ENCODE results near the gene IVD.

The IVD gene

GRCh38 chr15:40405501-40406381 lies at the start of gene IVD:
Gene IVD (plus strand): TSS chr15:40405795. CDS start chr15:40405828, 33 bp downstream.
- H3K36me3 Mint-ChIP-seq (ENCODE audit: insufficient read depth), result peaks cover 21% of the 10 kb centered on the region
- DNase-seq (ENCODE audit: low spot score in 2 of 2), result peak; percentile 77 to 84
- H3K4me3 Mint-ChIP-seq, result peak within 1 kb of the TSS; percentile 92
- peak; percentile 99 for ATAC-seq (replicated peaks; ENCODE audit: extremely low read depth, poor library complexity, severe bottlenecking)
- H3K4me1 Mint-ChIP-seq, result peaks cover 41% of the 10 kb centered on the region
- H3K9me3 Mint-ChIP-seq, result no peaks in the 10 kb centered on the region
- H3K27me3 Mint-ChIP-seq, result no peaks in the 10 kb centered on the region
- peak within 1 kb of the TSS; percentile 87 for H3K27ac Mint-ChIP-seq (ENCODE audit: low read depth)

- Mint-ChIP-seq H3K4me3 (no peak overlapping the region), H3K27me3 (no peaks in the 10 kb centered on the region), H3K4me1 (peaks cover 10% of the 10 kb centered on the region), H3K9me3 (no peaks in the 10 kb centered on the region), H3K27ac (ENCODE audit: low read depth) (no peak overlapping the region), H3K36me3 (ENCODE audit: insufficient read depth) (peaks cover 5% of the 10 kb centered on the region)
- DNase-seq (ENCODE audit: low spot score in 2 of 2) (no peak), ATAC-seq (replicated peaks; ENCODE audit: extremely low read depth, poor library complexity, severe bottlenecking) (no peak)
These were observed 49.5 kb upstream of the IVD start for GRCh38 chr15:40355976-40356585.

- DNase-seq (ENCODE audit: low spot score in 2 of 2), result no peak
- H3K4me1 Mint-ChIP-seq, result peaks cover 13% of the 10 kb centered on the region
- H3K27me3 Mint-ChIP-seq, result no peaks in the 10 kb centered on the region
- peak overlapping the region; percentile 81 for H3K4me3 Mint-ChIP-seq
- H3K9me3 Mint-ChIP-seq, result no peaks in the 10 kb centered on the region
- ATAC-seq (replicated peaks; ENCODE audit: extremely low read depth, poor library complexity, severe bottlenecking), result no peak
- H3K27ac Mint-ChIP-seq (ENCODE audit: low read depth), result no peak overlapping the region
- peaks cover 5% of the 10 kb centered on the region for H3K36me3 Mint-ChIP-seq (ENCODE audit: insufficient read depth)
These were observed 48.3 kb upstream of the IVD start for GRCh38 chr15:40357246-40357645.

- ATAC-seq (replicated peaks; ENCODE audit: extremely low read depth, poor library complexity, severe bottlenecking) (peak; percentile 84), DNase-seq (ENCODE audit: low spot score in 2 of 2) (peak; percentile 87 to 88)
- no peaks in the 10 kb centered on the region for H3K27me3 Mint-ChIP-seq
- peaks cover 19% of the 10 kb centered on the region for H3K4me1 Mint-ChIP-seq
- peak within 1 kb of the TSS; percentile 81 for H3K4me3 Mint-ChIP-seq
- no peaks in the 10 kb centered on the region for H3K9me3 Mint-ChIP-seq
- H3K27ac Mint-ChIP-seq (ENCODE audit: low read depth), result peak within 1 kb of the TSS; percentile 55
- H3K36me3 Mint-ChIP-seq (ENCODE audit: insufficient read depth), result peaks cover 5% of the 10 kb centered on the region
These were observed 47.7 kb upstream of the IVD start, which contains the start of gene DISP2 for GRCh38 chr15:40357723-40358470. Gene DISP2 (plus strand): TSS chr15:40358219. CDS start chr15:40358322, 103 bp downstream.

- Mint-ChIP-seq H3K9me3 (no peaks in the 10 kb centered on the region), H3K4me1 (peaks cover 23% of the 10 kb centered on the region), H3K27ac (ENCODE audit: low read depth) (peak overlapping the region; percentile 55), H3K27me3 (no peaks in the 10 kb centered on the region), H3K4me3 (peak overlapping the region; percentile 81), H3K36me3 (ENCODE audit: insufficient read depth) (peaks cover 5% of the 10 kb centered on the region)
- DNase-seq (ENCODE audit: low spot score in 2 of 2) (no peak), ATAC-seq (replicated peaks; ENCODE audit: extremely low read depth, poor library complexity, severe bottlenecking) (peak; percentile 11)
These were observed 46.9 kb upstream of the IVD start for GRCh38 chr15:40358471-40359353.

GRCh38 chr15:40360015-40360414 lies 45.6 kb upstream of the IVD start:
- Mint-ChIP-seq H3K4me1 (peaks cover 32% of the 10 kb centered on the region), H3K36me3 (ENCODE audit: insufficient read depth) (peaks cover 5% of the 10 kb centered on the region), H3K9me3 (no peaks in the 10 kb centered on the region), H3K4me3 (no peak overlapping the region), H3K27ac (ENCODE audit: low read depth) (no peak overlapping the region), H3K27me3 (no peaks in the 10 kb centered on the region)
- no peak for ATAC-seq (replicated peaks; ENCODE audit: extremely low read depth, poor library complexity, severe bottlenecking)
- DNase-seq (ENCODE audit: low spot score in 2 of 2), result no peak

- Mint-ChIP-seq H3K36me3 (ENCODE audit: insufficient read depth) (peaks cover 5% of the 10 kb centered on the region), H3K9me3 (no peaks in the 10 kb centered on the region), H3K27me3 (no peaks in the 10 kb centered on the region), H3K4me1 (peaks cover 43% of the 10 kb centered on the region), H3K4me3 (no peak overlapping the region), H3K27ac (ENCODE audit: low read depth) (no peak overlapping the region)
- no peak for DNase-seq (ENCODE audit: low spot score in 2 of 2)
- ATAC-seq (replicated peaks; ENCODE audit: extremely low read depth, poor library complexity, severe bottlenecking), result no peak
These were observed 44.0 kb upstream of the IVD start for GRCh38 chr15:40361640-40362039.

- peaks cover 52% of the 10 kb centered on the region for H3K4me1 Mint-ChIP-seq
- no peak overlapping the region for H3K27ac Mint-ChIP-seq (ENCODE audit: low read depth)
- DNase-seq (ENCODE audit: low spot score in 2 of 2) (no peak), ATAC-seq (replicated peaks; ENCODE audit: extremely low read depth, poor library complexity, severe bottlenecking) (no peak)
- no peaks in the 10 kb centered on the region for H3K27me3 Mint-ChIP-seq
- H3K4me3 Mint-ChIP-seq, result no peak overlapping the region
- peaks cover 4% of the 10 kb centered on the region for H3K36me3 Mint-ChIP-seq (ENCODE audit: insufficient read depth)
- H3K9me3 Mint-ChIP-seq, result no peaks in the 10 kb centered on the region
These were observed 42.0 kb upstream of the IVD start for GRCh38 chr15:40363611-40364010.

- DNase-seq (ENCODE audit: low spot score in 2 of 2) (no peak), ATAC-seq (replicated peaks; ENCODE audit: extremely low read depth, poor library complexity, severe bottlenecking) (no peak)
- H3K4me3 Mint-ChIP-seq, result no peak overlapping the region
- H3K27me3 Mint-ChIP-seq, result no peaks in the 10 kb centered on the region
- peaks cover 50% of the 10 kb centered on the region for H3K4me1 Mint-ChIP-seq
- no peaks in the 10 kb centered on the region for H3K36me3 Mint-ChIP-seq (ENCODE audit: insufficient read depth)
- H3K27ac Mint-ChIP-seq (ENCODE audit: low read depth), result no peak overlapping the region
- H3K9me3 Mint-ChIP-seq, result no peaks in the 10 kb centered on the region
These were observed 41.3 kb upstream of the IVD start for GRCh38 chr15:40364251-40364650.

GRCh38 chr15:40365016-40365415 lies 40.6 kb upstream of the IVD start:
- ATAC-seq (replicated peaks; ENCODE audit: extremely low read depth, poor library complexity, severe bottlenecking) (no peak), DNase-seq (ENCODE audit: low spot score in 2 of 2) (no peak)
- peaks cover 52% of the 10 kb centered on the region for H3K4me1 Mint-ChIP-seq
- no peak overlapping the region for H3K4me3 Mint-ChIP-seq
- H3K27ac Mint-ChIP-seq (ENCODE audit: low read depth), result peak overlapping the region; percentile 44
- no peaks in the 10 kb centered on the region for H3K9me3 Mint-ChIP-seq
- H3K27me3 Mint-ChIP-seq, result no peaks in the 10 kb centered on the region
- H3K36me3 Mint-ChIP-seq (ENCODE audit: insufficient read depth), result no peaks in the 10 kb centered on the region

GRCh38 chr15:40365624-40366456 lies 39.8 kb upstream of the IVD start:
- Mint-ChIP-seq H3K9me3 (no peaks in the 10 kb centered on the region), H3K36me3 (ENCODE audit: insufficient read depth) (no peaks in the 10 kb centered on the region), H3K4me3 (no peak overlapping the region), H3K27me3 (no peaks in the 10 kb centered on the region), H3K27ac (ENCODE audit: low read depth) (peak overlapping the region; percentile 44), H3K4me1 (peaks cover 52% of the 10 kb centered on the region)
- DNase-seq (ENCODE audit: low spot score in 2 of 2) (no peak), ATAC-seq (replicated peaks; ENCODE audit: extremely low read depth, poor library complexity, severe bottlenecking) (no peak)
